Large intestine (tissue), 3 donors: ENCODE data around the gene SNTG2. TPM values are rescaled to one million over a fixed set of nuclear protein-coding genes. Genes with fewer than 3 reads are reported as not detected.
"Not testable (repeated sequence)": the region's sequence is repeated elsewhere in the genome, so short reads cannot be mapped to it uniquely, and the experiment has no call there.

Experiments
- DNase-seq, 2 donors: peaks; one replicate each; pipeline versions ENCODE4 v3.0.0 to v3.0.0-alpha.2; 2013
- H3K27ac ChIP-seq: one replicate; pipeline ENCODE4 v1.5.1; 2013; ENCODE audit warnings: low read length
- H3K27me3 ChIP-seq: 2 replicates; pipeline ENCODE4 v1.6.1; 2013; ENCODE audit warnings: low read length; ENCODE audit not compliant: control insufficient read depth, insufficient read depth
- H3K36me3 ChIP-seq: 2 replicates; pipeline ENCODE4 v1.6.1; 2013; ENCODE audit warnings: low read length; ENCODE audit not compliant: control insufficient read depth, insufficient read depth
- H3K4me1 ChIP-seq: one replicate; pipeline ENCODE4 v1.6.1; 2013; ENCODE audit warnings: low read length; ENCODE audit not compliant: control insufficient read depth, insufficient read depth
- H3K4me3 ChIP-seq: one replicate; pipeline ENCODE4 v1.5.1; 2013; ENCODE audit warnings: low read length
- H3K9me3 ChIP-seq: one replicate; pipeline ENCODE4 v1.6.1; 2013; ENCODE audit warnings: mild to moderate bottlenecking, low read depth, low read length, moderate library complexity; ENCODE audit not compliant: control insufficient read depth
- WGBS: methylation state at CpG from one replicate; pipeline ENCODE4 v1.1.5; 2013; ENCODE audit warnings: low lambda C conversion rate; ENCODE audit not compliant: insufficient coverage; 5-methylcytosine and 5-hydroxymethylcytosine counted together
- polyA plus RNA-seq: library from polyadenylated mRNA; unstranded; fragments of 120-200 nt; gene quantifications from one replicate; pipeline ENCODE4 v1.2.1, GENCODE V29; 2013

Gene SNTG2
- polyA plus RNA-seq, 1 donor = 0.48 TPM

GRCh38 chr2:1374287-1374686 lies 423.6 kb downstream of the SNTG2 start:
- Histone ChIP-seq H3K4me1 (no peaks in the 10 kb centered on the region), H3K36me3 (no peaks in the 10 kb centered on the region), H3K27ac (no peak overlapping the region), H3K4me3 (no peak overlapping the region), H3K27me3 (no peaks in the 10 kb centered on the region), H3K9me3 (peaks cover 4% of the 10 kb centered on the region)
- no CpG with 5 or more reads among the region's 11 CpGs for WGBS
- no peak for DNase-seq

- WGBS = no CpG with 5 or more reads among the region's 14 CpGs
- Histone ChIP-seq H3K27me3 (no peaks in the 10 kb centered on the region), H3K36me3 (no peaks in the 10 kb centered on the region)
Measured at GRCh38 chr2:1375794-1376193, 425.1 kb downstream of the SNTG2 start.

GRCh38 chr2:1377473-1377872 lies 426.8 kb downstream of the SNTG2 start:
- Histone ChIP-seq H3K27me3 (no peaks in the 10 kb centered on the region), H3K9me3 (peaks cover 4% of the 10 kb centered on the region), H3K4me3 (no peak overlapping the region), H3K4me1 (no peaks in the 10 kb centered on the region), H3K36me3 (no peaks in the 10 kb centered on the region), H3K27ac (no peak overlapping the region)
- WGBS = no CpG with 5 or more reads among the region's 6 CpGs
- no peak for DNase-seq

More at GRCh38 chr2:1375794-1376193, 425.1 kb downstream of the SNTG2 start:
- H3K27ac ChIP-seq = no peak overlapping the region
- H3K9me3 ChIP-seq = peaks cover 4% of the 10 kb centered on the region
- DNase-seq = no peak
- H3K4me1 ChIP-seq = no peaks in the 10 kb centered on the region
- H3K4me3 ChIP-seq = no peak overlapping the region

GRCh38 chr2:1378456-1379150 lies 428.0 kb downstream of the SNTG2 start:
- WGBS = no CpG with 5 or more reads among the region's 17 CpGs
- no peak overlapping the region for H3K27ac ChIP-seq

GRCh38 chr2:1381644-1382043 lies 431.0 kb downstream of the SNTG2 start:
- no peaks in the 10 kb centered on the region for H3K36me3 ChIP-seq
- no peak overlapping the region for H3K4me3 ChIP-seq
- H3K27ac ChIP-seq = no peak overlapping the region
- no peaks in the 10 kb centered on the region for H3K27me3 ChIP-seq
- H3K4me1 ChIP-seq = no peaks in the 10 kb centered on the region
- peaks cover 4% of the 10 kb centered on the region for H3K9me3 ChIP-seq
- no peak for DNase-seq
- no CpG with 5 or more reads among the region's 3 CpGs for WGBS

More at GRCh38 chr2:1378456-1379150, 428.0 kb downstream of the SNTG2 start:
- no peaks in the 10 kb centered on the region for H3K27me3 ChIP-seq
- H3K4me1 ChIP-seq = no peaks in the 10 kb centered on the region
- H3K36me3 ChIP-seq = no peaks in the 10 kb centered on the region
- no peak overlapping the region for H3K4me3 ChIP-seq
- no peak for DNase-seq
- peaks cover 4% of the 10 kb centered on the region for H3K9me3 ChIP-seq

GRCh38 chr2:1387954-1388725 lies 437.5 kb downstream of the SNTG2 start:
- H3K4me1 ChIP-seq, H3K27me3 ChIP-seq, H3K36me3 ChIP-seq, DNase-seq, H3K9me3 ChIP-seq, H3K4me3 ChIP-seq, H3K27ac ChIP-seq: not testable (repeated sequence)
- WGBS = no CpG with 5 or more reads among the region's 18 CpGs

GRCh38 chr2:1390118-1390517 lies 439.5 kb downstream of the SNTG2 start:
- not testable (repeated sequence) for H3K4me1 ChIP-seq, H3K4me3 ChIP-seq, H3K27me3 ChIP-seq, H3K36me3 ChIP-seq, H3K9me3 ChIP-seq, DNase-seq, H3K27ac ChIP-seq
- 100% methylated on average over 1 of the region's 6 CpGs for WGBS

- Histone ChIP-seq H3K27me3 (no peaks in the 10 kb centered on the region), H3K4me1 (no peaks in the 10 kb centered on the region), H3K9me3 (no peaks in the 10 kb centered on the region), H3K27ac (no peak overlapping the region), H3K4me3 (no peak overlapping the region), H3K36me3 (no peaks in the 10 kb centered on the region)
- no CpG with 5 or more reads among the region's 2 CpGs for WGBS
- no peak for DNase-seq
Measured at GRCh38 chr2:1393321-1393720, 442.7 kb downstream of the SNTG2 start.

- no peaks in the 10 kb centered on the region for H3K27me3 ChIP-seq
- no peak for DNase-seq
- H3K9me3 ChIP-seq = no peaks in the 10 kb centered on the region
- no peaks in the 10 kb centered on the region for H3K36me3 ChIP-seq
- no peak overlapping the region for H3K4me3 ChIP-seq
- H3K27ac ChIP-seq = no peak overlapping the region
- H3K4me1 ChIP-seq = no peaks in the 10 kb centered on the region
- 80% methylated on average over 1 of the region's 7 CpGs for WGBS
Measured at GRCh38 chr2:1394709-1395408, 444.2 kb downstream of the SNTG2 start.

- H3K4me3 ChIP-seq = no peak overlapping the region
- H3K9me3 ChIP-seq = no peaks in the 10 kb centered on the region
- no peaks in the 10 kb centered on the region for H3K4me1 ChIP-seq
- H3K27me3 ChIP-seq = no peaks in the 10 kb centered on the region
- DNase-seq = no peak
- no peaks in the 10 kb centered on the region for H3K36me3 ChIP-seq
- H3K27ac ChIP-seq = no peak overlapping the region
- WGBS = no CpG with 5 or more reads among the region's 4 CpGs
Measured at GRCh38 chr2:1397350-1397749, 446.7 kb downstream of the SNTG2 start.
